Measurements from ENCODE around the gene FARSA.
A peak's percentile ranks its signal among the peaks of the same experiment; 100 is the strongest.

FARSA gene

DNA sequence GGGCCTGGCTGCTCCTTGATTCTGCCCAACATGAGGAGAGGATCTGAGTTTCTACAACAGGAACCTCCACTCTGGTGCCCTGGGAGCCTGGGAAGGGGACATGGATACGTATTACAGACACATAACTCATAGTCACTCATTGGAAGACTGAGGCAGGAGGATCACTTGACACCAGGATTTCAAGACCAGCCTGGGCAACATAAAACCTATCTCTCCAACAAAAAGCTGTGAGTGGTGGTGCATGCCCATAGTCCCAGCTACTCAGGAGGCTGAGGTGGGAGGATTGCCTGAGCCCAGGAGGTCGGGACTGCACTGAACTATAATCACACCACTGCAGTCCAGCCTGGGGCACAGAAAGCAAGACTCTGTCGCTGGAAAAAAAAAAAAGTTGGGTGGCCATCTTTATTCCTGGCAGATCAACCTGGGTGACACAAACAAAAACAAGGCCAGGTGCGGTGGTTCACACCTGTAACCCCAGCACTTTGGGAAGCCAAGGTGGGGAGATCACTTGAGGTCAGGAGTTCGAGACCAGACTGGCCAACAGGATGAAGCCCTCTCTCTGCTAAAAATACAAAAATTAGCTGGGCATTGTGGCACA is 45.4 kb downstream of the FARSA start:
- DNase-seq: no peak

GRCh38 chr19:12886969-12887747 is 46.4 kb downstream of the FARSA start, which contains the start of gene KLF1:
TSS of gene KLF1 (minus strand) at chr19:12887201. CDS start at chr19:12887140, 61 bp downstream.
- DNase-seq: no peak

DNA sequence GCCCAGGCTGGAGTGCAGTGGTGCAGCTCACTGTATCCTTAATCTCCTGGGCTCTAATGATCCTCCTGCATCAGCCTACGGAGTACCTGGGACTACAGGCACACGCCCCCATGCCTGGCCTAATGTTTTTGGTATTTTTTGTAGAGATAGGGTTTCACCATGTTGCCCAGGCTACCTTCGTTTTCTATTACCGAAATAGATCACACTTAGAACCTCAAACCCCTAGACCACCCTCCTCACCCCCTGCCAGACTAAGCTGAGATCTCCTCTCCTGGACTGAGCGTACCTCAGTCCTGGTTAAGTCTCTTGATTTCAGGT is 46.9 kb downstream of the FARSA start:
- no peak for DNase-seq

DNA sequence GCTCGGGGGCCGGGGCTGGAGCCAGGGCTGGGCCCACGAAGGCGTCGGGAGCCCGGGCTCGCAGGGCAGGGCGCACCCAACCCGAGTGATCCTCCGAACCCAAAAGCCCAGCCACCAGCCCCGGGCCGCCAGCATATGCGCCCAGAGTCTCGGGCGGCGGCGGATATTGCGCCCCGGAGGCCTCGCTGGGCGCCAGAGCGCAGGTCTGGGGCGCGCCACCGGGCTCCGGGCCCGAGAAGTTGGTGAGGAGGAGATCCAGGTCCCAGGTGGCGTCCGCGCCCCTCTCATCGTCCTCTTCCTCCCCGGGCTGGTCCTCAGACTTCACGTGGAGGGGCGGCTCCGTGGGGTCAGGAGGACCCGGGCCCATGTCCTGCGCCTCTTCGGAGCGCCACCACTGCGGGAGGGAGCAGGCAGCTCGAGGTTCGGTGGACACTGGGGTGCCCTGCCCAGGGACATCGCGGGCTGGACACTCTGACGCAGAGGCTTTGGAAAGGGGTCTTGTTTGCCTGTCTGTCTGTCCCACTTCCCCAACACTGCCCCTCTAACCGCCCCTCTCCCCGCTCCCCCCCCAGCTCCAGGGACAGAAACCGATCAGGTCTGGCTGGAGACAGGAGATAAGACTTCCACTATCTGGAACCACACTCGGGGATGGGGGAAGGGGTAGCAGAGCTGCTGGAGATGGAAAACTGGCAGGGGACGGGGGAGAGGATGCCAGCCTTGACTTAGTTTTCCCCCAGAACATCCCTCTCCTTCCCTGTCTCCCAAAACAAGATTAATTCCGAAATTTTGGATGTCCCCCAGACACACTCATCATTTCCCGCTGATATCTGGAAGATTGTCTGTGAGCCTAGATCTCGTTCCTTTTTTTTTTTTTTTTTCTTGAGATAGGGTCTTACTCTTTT is 47.5 kb downstream of the FARSA start:
- no peak for DNase-seq

- DNase-seq: peak; percentile 78 to 82
These were observed 48.4 kb downstream of the FARSA start for GRCh38 chr19:12884926-12885748.

DNA sequence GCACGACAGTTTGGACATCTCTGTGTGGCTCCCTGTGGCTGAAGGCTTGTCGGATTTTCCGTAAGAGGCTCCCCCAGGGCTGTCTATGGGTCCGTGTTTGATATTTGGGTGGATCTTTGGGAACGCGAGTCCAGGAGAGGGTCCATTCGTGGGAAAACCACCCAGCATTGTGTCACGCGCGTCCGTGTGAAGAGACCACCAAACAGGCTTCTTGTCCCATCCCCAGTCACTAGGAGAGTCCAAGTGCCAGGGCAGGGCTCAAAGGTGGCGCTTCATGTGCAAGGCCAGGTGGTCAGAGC is 48.9 kb downstream of the FARSA start:
- DNase-seq: no peak

DNA sequence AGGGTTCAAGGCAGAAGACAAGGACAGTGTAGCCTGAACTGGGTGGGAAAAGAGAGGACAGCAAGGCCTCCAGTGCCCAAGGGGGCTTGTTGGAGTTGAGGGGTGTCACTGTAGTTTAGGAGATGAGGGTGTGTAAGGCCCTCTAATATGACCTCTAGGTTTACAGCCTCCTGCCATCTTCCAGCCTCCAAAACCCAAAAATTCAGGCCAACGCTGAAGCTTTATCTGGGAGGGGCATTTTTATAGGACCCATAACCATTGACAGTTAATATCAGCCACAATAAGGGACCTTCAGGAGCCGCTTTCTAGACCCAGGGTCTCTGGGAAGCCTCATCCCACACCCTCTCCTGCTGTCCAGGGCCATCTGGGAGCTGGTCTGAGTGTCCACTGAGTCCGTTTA is 49.3 kb downstream of the FARSA start:
- no peak for DNase-seq

- DNase-seq: no peak
These were observed 50.9 kb downstream of the FARSA start for GRCh38 chr19:12882589-12882988.

- peak; percentile 93 to 96 for DNase-seq
These were observed 52.2 kb downstream of the FARSA start, which contains the start of gene DNASE2 for GRCh38 chr19:12881172-12881808. TSS of gene DNASE2 (minus strand) at chr19:12881449. CDS start at chr19:12881375, 74 bp downstream.

DNA sequence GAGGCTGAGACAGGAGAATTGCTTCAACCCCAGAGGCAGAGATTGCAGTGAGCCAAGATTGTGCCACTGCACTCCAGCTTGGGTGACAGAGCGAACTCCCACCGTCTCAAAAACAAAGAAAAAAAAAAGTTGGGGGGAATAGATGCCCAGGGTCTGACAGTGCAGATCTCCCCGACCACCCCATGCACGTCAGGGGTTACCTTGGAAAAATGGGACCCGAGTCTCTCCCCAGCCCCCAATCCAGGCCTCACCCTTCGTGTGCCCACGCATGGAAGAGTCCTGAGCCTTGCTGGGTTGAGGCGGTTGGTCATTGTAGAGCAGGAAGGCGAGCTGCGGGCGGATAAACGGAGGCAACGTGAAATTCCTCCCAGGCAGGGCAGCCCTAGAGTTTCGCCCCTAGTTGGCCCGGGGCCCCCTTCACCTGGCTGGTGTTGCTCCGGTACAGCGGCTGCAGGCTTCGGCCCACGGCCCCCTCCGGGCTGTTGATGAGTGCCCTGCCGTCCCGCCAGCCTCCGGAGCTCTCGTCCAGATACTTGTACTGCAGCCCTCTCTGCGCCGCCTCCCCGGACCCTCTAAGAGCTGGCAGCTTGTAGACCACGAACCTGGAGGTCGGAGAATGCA is 52.9 kb downstream of the FARSA start:
- DNase-seq: peak in 1 of 2 experiments; percentile 44

DNA sequence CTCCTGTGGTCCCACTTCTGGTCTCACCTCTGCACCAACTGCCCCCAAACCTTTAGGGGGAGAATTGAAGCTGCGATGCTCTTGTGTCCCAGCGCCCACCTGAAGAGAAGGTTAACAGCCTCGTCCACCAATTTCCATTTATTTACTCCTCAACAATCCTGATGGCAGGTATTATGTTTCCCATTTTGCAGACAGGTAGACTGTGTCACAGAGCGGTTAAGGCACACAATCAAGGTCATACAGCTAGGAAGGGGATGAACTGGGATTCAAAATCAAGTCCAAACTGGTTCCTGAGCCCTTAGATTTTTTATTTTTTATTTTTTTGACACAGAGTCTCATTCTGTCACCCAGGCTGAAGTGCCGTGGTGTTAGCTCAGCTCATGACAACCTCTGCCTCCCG is 58.4 kb downstream of the FARSA start:
- no peak for DNase-seq

DNA sequence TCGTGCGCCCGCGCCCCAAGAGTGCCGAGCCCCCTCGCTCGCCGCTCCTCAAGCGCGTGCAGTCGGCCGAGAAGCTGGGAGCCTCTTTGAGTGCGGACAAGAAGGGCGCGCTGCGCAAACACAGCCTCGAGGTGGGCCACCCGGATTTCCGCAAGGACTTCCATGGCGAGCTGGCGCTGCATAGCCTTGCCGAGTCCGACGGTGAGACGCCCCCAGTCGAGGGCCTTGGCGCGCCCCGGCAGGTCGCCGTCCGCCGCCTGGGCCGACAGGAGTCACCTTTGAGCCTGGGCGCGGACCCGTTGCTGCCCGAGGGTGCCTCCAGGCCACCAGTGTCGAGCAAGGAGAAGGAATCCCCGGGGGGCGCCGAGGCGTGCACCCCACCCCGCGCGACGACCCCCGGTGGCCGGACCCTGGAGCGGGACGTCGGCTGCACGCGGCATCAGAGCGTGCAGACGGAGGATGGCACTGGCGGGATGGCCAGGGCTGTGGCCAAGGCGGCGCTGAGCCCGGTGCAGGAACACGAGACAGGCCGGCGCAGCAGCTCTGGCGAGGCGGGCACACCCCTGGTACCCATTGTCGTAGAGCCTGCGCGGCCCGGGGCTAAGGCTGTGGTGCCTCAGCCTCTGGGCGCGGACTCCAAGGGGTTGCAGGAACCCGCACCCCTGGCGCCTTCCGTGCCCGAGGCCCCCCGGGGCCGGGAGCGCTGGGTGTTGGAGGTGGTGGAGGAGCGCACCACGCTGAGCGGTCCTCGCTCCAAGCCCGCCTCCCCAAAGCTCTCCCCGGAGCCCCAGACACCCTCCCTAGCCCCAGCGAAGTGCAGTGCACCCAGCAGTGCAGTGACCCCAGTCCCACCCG is 59.4 kb downstream of the FARSA start:
- no peak for DNase-seq

GRCh38 chr19:12872941-12873890 is 60.3 kb downstream of the FARSA start:
- peak in 1 of 2 experiments; percentile 7 for DNase-seq
